Body of pancreas (tissue), 4 donors: ENCODE results near the gene VAMP7.

Experiments used
- CTCF ChIP-seq, 7 experiments: fragments of 450-650 bp in 4 of 7; fragments of 200-600 bp in 3 of 7; sonication (generic) in 3 of 7; IDR thresholded peaks; one replicate each; pipeline ENCODE4 v1.5.1; 2016 to 2019; ENCODE audit warnings: antibody characterized with exemption in 7 of 7
- POLR2A ChIP-seq, 3 donors: fragments of 450-650 bp; IDR thresholded peaks; one replicate each; pipeline ENCODE4 v1.6.1; 2016; ENCODE audit warnings: antibody characterized with exemption in 3 of 3, mild to moderate bottlenecking in 2 of 3

DNA sequence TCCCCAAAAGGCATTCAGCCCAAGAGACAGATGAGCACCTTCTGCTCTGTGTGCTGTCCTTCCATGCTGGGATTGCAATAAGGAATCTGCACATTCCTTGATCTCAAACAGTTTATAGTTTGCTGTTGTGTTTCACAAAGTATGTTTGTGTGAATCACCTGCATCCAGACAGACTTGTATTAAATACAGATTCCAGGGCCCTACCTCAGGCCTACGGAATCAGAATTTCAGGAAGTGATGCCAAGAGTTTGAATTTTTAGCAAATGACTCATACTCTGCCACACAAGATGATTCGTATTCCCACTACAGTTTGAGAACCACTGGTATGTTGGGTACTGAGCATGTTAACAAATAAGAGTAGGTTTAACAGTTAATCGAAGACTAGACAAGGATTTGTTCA lies 7.0 kb downstream of the VAMP7 start:
- TF ChIP-seq CTCF (IDR thresholded peaks at IDR 0.05) (no peak), POLR2A (IDR thresholded peaks at IDR 0.05) (no peak)
